Body of pancreas (tissue), 4 donors: ENCODE data around the gene TPD52L1. TPM values are rescaled to one million over a fixed set of nuclear protein-coding genes. Genes with fewer than 3 reads are reported as not detected.

Experiments
- ATAC-seq: fragments of 150-250 bp; one replicate; pipeline ENCODE4 v1.9.1; 2016
- DNase-seq, 4 donors: peaks; one replicate each; pipeline ENCODE4 v3.0.0-alpha.2; 2019
- H3K27ac ChIP-seq, 4 donors: fragments of 200-600 bp; sonication (generic); 1 replicate in 3 of 4; 2 replicates in 1 of 4; pipeline versions ENCODE4 v1.5.1 to v1.6.1; 2016 to 2019; ENCODE audit warnings: mild to moderate bottlenecking in 1 of 4, mixed read lengths in 1 of 4, moderate library complexity in 1 of 4
- H3K27me3 ChIP-seq, 2 donors: fragments of 200-600 bp; sonication (generic); one replicate each; pipeline ENCODE4 v1.6.0; 2016; ENCODE audit warnings: mild to moderate bottlenecking in 1 of 2
- H3K36me3 ChIP-seq, 2 donors: fragments of 200-600 bp; sonication (generic); replicated peaks in 1 of 2; 2 replicates each; pipeline ENCODE4 v1.5.1; 2016; ENCODE audit warnings: low read depth in 2 of 2; ENCODE audit not compliant: insufficient read depth in 1 of 2
- H3K4me1 ChIP-seq: fragments of 200-600 bp; sonication (generic); one replicate; pipeline ENCODE4 v1.6.0; 2016
- H3K4me3 ChIP-seq, 2 donors: fragments of 200-600 bp; sonication (generic); 1 replicate in 1 of 2; 2 replicates in 1 of 2; pipeline ENCODE4 v1.5.1; 2016 to 2019
- H3K9me3 ChIP-seq, 3 donors: fragments of 200-600 bp; sonication (generic); 1 replicate in 2 of 3; 2 replicates in 1 of 3; pipeline ENCODE4 v1.5.1; 2016
- POLR2A ChIP-seq, 3 donors: fragments of 450-650 bp; IDR thresholded peaks; one replicate each; pipeline ENCODE4 v1.6.1; 2016; ENCODE audit warnings: antibody characterized with exemption in 3 of 3, mild to moderate bottlenecking in 2 of 3
- WGBS, 2 donors: methylation state at CpG; one replicate each; pipeline ENCODE4 v1.1.5; 2017; 5-methylcytosine and 5-hydroxymethylcytosine counted together
- intact Hi-C: fragments of 100-400 bp; cut with DNase I; formaldehyde crosslinking; loops from one replicate; pipeline ENCODE4 v1.15.1; 2023
- total RNA-seq, 2 donors: library from RNA; depleted of rRNA; stranded (reverse); fragments of >200 nt; gene quantifications; one replicate each; pipeline ENCODE4 v1.1.0, GENCODE V29; 2016
- TF ChIP-seq, protein P1 (sequence below), 7 experiments: fragments of 450-650 bp in 4 of 7; fragments of 200-600 bp in 3 of 7; sonication (generic) in 3 of 7; IDR thresholded peaks; one replicate each; pipeline ENCODE4 v1.5.1; 2016 to 2019; ENCODE audit warnings: antibody characterized with exemption in 7 of 7

Gene TPD52L1
- total RNA-seq, 2 donors from 2014 or later, result 33.3 to 101 TPM

- Histone ChIP-seq H3K27me3 (no peaks in the 10 kb centered on the region), H3K4me1 (no peaks in the 10 kb centered on the region), H3K27ac (no peak overlapping the region), H3K4me3 (no peak overlapping the region), H3K9me3 (no peaks in the 10 kb centered on the region), H3K36me3 (no peaks in the 10 kb centered on the region)
- ATAC-seq (no peak), DNase-seq (no peak)
- intact Hi-C loops, result no loop called here
- 76 to 88% methylated on average over 1 of the region's 1 CpG for WGBS, 2 donors
- TF ChIP-seq, protein P1, sequence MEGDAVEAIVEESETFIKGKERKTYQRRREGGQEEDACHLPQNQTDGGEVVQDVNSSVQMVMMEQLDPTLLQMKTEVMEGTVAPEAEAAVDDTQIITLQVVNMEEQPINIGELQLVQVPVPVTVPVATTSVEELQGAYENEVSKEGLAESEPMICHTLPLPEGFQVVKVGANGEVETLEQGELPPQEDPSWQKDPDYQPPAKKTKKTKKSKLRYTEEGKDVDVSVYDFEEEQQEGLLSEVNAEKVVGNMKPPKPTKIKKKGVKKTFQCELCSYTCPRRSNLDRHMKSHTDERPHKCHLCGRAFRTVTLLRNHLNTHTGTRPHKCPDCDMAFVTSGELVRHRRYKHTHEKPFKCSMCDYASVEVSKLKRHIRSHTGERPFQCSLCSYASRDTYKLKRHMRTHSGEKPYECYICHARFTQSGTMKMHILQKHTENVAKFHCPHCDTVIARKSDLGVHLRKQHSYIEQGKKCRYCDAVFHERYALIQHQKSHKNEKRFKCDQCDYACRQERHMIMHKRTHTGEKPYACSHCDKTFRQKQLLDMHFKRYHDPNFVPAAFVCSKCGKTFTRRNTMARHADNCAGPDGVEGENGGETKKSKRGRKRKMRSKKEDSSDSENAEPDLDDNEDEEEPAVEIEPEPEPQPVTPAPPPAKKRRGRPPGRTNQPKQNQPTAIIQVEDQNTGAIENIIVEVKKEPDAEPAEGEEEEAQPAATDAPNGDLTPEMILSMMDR (IDR thresholded peaks at IDR 0.05), result no peak
- TF ChIP-seq POLR2A (IDR thresholded peaks at IDR 0.05), result no peak
These were observed 8.8 kb upstream of the TPD52L1 start for GRCh38 chr6:125144822-125145221.

DNA sequence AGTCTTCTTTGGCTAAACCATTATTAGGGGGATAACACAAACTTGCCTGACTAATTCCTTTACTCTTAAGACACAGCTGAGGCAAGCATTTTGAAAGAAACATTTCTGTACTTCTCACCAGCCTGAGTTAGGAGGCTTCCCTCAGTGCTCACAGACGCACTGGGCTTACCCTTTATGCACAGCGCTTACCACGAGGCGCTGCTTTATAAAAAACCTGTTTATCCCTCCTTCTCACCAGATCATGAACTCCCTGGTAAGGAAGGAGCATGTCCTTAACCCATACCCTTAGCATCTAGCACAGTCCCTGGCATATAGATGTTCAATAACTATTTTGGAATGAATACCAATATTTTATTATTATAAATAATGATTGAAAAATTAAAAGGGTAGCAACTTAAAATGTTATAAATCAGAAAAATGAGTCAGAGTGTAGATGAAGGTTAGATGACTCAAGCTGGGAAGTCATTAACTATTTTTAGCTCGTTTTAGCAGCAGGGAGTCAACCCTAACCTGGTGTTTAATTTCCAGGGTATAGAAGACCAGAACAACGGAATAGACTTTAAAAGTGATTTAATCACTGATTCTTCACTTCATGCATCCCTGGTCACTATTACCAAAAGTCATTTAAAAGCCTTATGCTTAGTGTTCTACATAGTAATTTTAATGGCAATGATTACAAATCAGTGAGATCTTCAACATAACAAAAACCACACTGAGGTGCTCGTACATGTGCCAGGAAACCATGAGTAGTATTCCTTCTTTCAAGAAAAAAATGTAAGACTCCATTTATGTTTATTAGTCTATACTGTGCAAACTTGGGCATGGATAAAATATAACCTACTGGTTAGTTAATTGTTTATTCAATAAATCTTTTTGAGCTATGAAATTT, 4.1 kb upstream of the TPD52L1 start:
- H3K4me1 ChIP-seq, result peaks cover 6% of the 10 kb centered on the region
- TF ChIP-seq POLR2A (IDR thresholded peaks at IDR 0.05), result no peak
- TF ChIP-seq, protein P1 (IDR thresholded peaks at IDR 0.05), result no peak
- WGBS, 2 donors, result 69 to 70% methylated on average over 7 of the region's 7 CpGs
- H3K9me3 ChIP-seq, result no peaks in the 10 kb centered on the region
- no peak for ATAC-seq
- intact Hi-C loops, result loop anchor here (10.0 kb wide), 1 partner anchor 155 kb away; the partner anchor contains the start of gene HDDC2
- DNase-seq, result no peak
- H3K27me3 ChIP-seq, result no peaks in the 10 kb centered on the region
- H3K4me3 ChIP-seq, result no peak overlapping the region
- H3K36me3 ChIP-seq, result no peaks in the 10 kb centered on the region
- no peak overlapping the region for H3K27ac ChIP-seq

DNA sequence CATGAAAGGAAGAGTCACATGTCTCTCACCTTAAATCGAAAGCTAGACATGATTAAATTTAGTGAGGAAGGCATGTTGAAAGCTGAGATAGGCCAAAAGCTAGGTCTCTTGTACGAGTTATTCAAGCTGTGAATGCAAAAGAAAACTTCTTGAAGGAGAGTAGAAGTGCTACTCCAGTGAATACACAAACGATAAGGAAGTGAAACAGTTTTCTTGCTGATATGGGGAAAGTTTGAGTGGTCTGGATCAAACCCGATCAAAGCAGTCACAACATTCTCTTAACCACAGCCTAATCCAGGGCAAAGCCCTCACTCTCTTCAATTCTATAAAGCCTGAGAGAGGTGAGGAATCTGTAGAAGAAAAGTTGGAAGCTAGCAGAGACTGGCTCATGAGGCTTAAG, 1.9 kb upstream of the TPD52L1 start:
- no peaks in the 10 kb centered on the region for H3K9me3 ChIP-seq
- no peak overlapping the region for H3K27ac ChIP-seq
- no peak for DNase-seq
- H3K4me3 ChIP-seq, result no peak overlapping the region
- TF ChIP-seq, protein P1 (IDR thresholded peaks at IDR 0.05), result no peak
- TF ChIP-seq POLR2A (IDR thresholded peaks at IDR 0.05), result no peak
- no peaks in the 10 kb centered on the region for H3K36me3 ChIP-seq
- H3K27me3 ChIP-seq, result no peaks in the 10 kb centered on the region
- no peak for ATAC-seq
- intact Hi-C loops, result loop anchor here (10.0 kb wide), 1 partner anchor 153 kb away; the partner anchor contains the start of gene HDDC2
- peaks cover 15% of the 10 kb centered on the region for H3K4me1 ChIP-seq
- 67 to 86% methylated on average over 4 of the region's 4 CpGs for WGBS, 2 donors

- intact Hi-C loops, result loop anchor here (10.0 kb wide), 1 partner anchor 151 kb away; the partner anchor contains the start of gene HDDC2
- ATAC-seq (peak; percentile 45), DNase-seq (peak; percentile 25 to 41 (median 34))
- WGBS, 2 donors, result 0 to 1% methylated on average over 15 to 47 of the region's 50 CpGs
- no peaks in the 10 kb centered on the region for H3K27me3 ChIP-seq
- H3K36me3 ChIP-seq, result no peaks in the 10 kb centered on the region
- TF ChIP-seq, protein P1 (IDR thresholded peaks at IDR 0.05), result peak in 2 of 7 experiments; percentile 0 to 9
- TF ChIP-seq POLR2A (IDR thresholded peaks at IDR 0.05), result peak in 2 of 3 donors; percentile 5 to 7
- peak overlapping the region; percentile 63 to 80 (median 72) for H3K27ac ChIP-seq
- no peaks in the 10 kb centered on the region for H3K9me3 ChIP-seq
- H3K4me1 ChIP-seq, result peaks cover 15% of the 10 kb centered on the region
- H3K4me3 ChIP-seq, result peak overlapping the region; percentile 59 to 64
These were observed 666 bp downstream of the TPD52L1 start for GRCh38 chr6:125154118-125154760.
